ENCODE results near the gene GSK3A.

The GSK3A gene

DNA sequence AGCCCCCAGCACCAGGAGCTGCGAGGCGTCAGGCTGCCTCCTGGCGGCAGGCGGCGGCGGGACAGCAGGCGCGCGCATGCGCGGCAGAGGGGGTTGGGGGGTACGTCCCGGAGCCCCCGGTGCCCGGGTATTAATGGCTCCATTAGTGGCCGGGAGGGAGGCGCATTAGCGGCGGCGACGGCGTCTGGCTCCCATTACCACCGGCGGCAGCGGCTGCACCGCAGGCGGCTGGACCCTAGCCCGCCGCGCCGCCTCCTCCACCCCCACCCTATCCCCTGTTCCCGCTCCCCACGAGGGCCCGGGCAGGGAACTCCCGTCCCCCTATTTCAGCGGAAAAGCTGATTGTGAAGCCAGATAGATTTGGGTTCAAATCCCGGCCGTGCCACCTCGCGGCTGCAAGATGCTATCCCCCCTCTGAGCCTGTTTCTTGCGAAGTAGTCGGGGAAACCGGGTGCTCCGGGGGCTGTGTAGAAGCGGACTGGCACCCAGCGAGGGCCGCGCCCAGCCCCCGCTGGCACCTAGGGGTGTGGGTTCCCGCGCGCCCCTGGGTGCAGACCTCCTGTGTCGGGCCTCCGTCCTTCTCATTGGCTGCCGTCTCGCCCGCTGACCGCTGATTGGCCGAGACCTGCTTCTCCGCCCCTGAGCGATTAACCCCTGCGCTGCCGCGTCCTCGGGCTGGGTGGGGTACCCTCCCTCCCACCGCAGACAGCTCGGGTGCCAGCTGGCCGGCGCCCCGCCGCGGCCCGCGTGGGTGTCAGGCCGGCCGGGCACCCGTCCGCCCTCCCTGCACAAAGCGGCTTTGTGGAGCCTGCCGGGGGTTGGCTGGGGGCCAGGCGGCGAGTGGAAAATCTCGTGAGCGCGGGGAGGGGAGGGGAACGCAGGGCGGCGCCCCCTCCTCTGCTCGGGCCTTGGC lies 37.8 kb upstream of the GSK3A start:
- peak; percentile 88 for DNase-seq

DNA sequence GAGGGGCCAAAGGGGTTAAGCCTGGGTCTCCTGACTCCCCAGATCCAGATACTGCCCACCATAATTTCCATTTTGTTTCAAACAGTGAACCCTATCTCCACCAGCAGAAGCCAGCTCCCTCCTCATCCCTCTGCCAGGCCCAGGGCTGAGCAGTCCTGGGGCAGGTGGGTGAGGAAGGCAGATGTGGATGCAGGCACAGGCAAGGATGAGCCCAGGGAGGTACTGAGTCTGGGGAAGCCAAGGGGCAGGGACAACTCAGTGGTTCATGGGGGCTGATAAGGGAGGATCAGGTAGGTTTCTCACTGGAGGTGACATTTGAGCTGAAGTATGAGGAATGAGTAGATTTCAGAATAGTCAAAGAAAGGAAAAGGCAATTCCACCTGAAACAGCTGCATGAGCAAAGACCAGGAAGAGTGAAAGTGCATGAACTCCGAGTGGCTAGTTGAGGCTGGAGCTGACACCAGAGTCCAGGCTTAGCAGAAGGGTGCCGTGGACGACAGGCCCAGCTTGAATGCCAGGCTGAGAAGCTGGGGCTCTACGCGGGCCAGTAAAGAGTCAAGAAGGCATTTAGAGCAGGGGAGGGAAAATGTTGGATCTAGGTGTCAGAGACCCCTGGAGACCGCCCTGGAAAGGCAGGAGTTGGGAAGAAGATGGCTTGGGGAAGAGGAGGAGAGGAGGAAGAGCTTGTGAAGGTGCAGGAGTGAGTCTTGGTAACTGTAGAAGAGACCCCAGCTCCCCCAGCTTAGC lies 36.9 kb upstream of the GSK3A start:
- DNase-seq = no peak

DNA sequence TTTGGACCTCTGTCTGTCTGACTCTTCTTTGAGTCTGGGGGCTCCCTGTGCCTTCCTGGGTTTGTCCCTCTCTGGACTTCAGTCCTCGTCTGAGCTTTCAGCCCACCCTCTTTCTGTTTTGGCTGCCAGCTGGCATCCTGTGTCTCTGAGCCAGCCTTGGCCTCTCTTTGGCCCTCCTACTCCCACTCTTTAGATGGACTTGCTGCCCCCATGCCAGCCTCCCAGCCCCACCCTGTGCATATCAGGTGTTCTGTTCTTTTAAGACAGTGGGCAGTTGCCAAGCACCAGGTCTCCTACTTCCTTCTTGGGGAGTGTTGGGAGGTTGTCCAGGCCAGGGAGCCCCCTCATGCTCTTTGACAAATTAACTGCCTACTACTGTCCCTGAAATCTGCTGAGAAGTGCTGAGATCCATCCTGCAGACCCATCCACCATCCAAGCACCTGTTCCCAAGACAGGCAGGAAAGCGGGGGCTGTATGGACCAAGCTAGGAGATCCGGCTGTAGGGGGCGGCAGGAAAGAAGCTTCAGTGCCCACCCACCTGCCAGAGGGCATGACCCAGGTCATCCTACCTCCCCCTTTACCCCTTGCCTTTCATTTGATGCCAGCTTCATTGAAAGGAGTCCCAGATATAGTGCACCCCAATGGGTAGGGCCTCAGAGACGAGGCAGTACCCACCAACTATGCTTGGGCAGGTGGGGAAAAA lies 36.2 kb upstream of the GSK3A start:
- no peak for DNase-seq

DNA sequence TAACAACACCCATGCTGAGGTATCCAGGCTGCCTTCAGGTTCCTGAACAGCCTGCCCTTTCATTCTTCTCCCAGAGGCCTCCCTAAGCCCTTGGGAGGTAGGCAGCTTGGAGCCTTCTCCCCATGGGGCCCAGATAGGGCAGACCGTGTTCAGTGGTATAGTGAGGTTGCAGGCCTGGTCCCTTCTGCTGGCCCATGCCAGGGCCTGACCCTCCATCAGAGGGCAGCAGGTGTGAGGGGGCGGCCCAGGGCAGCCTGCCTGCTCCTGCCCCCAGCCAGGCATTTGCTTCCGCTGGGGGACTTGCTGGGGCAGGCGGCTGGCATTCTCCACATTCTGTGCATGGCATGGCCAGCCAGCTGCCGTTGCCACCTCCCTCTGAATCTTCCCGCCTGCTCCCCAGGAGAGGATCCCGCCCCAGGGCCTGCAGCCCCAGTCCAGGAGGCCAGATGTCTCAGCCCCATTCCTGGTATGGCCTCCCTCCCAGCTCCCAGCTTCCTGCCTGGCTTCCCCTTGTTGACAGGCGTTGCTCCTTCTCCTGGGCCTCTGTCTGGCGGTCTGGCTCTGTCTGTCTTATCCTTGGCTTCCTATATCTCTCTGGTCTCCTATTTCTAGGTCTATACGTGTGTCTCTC lies 35.5 kb upstream of the GSK3A start:
- no peak for DNase-seq

DNA sequence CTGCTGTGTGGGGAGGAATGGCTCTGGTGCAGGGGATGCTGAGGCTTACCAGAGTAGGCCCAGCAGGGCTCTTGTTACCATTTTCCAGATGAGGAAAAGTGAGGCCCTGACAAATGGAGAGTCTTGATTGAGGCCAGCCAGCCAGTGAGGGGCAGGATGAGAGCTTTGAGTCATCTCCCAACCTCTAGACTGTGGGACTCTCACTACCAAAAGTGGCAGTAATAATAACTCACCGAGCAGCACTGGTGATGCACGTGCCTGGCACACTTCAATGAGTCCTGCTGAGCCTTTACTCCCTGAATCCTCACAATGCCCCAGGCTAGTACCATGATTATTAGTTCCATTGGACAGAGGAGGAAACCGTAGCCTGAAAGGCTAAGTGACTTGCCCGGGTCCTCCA lies 34.4 kb upstream of the GSK3A start:
- no peak for DNase-seq

DNA sequence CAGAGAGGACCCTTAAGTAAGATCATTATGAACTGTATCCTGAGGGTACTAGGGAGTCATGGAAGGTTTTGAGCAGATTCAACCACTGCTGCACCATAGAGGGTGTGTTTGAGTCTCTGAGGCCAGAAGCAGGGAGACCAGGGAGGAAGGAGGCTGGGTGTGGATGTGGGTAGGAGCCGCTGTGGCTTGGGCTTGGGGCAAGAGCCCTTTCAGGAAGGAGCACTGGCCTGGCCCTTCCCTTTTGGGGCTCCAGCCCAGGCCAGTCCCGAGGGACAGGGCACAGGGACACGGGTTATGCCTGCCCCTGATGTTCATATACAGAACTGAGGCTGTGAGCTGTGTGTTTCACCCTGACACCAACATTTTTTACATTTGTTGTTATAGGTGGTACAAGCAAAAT lies 33.9 kb upstream of the GSK3A start:
- no peak for DNase-seq

DNA sequence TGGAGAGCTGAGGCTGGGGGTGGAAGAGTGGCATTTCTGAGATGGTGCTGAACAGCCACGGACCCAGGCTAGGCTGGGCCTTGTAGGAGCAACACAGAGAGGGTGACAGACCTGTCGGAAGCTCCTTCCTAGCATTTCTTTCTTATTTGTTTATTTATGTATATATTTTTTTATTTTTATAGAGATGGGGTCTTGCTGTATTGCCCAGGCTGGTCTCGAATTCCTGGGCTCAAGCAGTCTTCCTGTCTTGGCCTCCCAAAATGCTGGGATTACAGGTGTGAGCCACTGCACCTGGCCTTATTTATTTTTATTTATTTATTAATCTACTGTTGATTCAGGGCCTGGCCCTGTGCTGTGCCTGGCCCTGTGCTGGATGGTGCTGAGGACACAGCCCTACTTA lies 33.1 kb upstream of the GSK3A start:
- no peak for DNase-seq

DNA sequence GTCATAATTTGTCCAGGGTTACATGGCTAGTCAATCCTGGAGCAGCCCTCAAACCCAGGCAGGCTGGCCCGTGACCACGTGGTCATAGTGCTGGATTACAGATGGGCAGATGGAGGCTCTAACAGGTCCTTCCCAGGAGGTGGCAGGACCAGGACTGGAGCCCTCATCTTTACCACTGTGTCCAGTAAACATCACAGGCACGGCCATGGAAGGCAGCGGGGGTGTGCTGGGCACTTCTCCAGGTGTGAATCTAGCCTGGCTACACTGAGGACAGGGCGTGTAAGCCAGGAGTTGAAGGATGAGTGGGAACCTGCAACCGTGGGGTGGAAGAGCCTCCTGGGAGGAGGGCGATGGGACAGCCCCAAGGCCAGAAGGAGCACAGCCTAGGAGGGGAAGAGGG lies 32.7 kb upstream of the GSK3A start:
- no peak for DNase-seq

DNA sequence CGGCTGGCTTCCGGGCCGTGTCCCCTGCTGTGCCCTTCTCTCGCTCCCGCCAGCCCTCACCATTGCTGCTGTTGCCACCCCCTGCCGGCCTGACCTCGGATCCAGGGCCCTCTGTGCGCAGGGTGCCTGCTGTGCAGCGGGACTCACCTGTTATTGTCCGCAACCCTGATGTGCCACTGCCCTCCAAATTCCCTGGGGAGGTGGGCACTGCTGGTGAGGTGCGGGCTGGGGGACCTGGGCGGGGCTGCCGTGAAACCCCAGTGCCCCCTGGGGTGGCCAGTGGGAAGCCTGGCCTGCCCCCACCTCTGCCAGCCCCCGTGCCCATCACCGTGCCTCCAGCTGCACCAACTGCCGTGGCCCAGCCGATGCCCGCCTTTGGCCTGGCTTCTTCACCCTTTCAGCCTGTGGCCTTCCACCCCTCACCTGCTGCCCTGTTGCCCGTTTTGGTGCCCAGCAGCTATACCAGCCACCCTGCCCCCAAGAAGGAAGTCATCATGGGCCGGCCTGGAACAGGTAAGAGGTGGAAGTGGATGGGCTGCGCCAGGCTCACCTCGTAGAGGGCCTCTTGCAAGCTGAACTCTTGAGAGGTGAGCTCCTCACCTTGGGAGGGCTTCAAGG lies 31.8 kb upstream of the GSK3A start:
- DNase-seq = no peak

DNA sequence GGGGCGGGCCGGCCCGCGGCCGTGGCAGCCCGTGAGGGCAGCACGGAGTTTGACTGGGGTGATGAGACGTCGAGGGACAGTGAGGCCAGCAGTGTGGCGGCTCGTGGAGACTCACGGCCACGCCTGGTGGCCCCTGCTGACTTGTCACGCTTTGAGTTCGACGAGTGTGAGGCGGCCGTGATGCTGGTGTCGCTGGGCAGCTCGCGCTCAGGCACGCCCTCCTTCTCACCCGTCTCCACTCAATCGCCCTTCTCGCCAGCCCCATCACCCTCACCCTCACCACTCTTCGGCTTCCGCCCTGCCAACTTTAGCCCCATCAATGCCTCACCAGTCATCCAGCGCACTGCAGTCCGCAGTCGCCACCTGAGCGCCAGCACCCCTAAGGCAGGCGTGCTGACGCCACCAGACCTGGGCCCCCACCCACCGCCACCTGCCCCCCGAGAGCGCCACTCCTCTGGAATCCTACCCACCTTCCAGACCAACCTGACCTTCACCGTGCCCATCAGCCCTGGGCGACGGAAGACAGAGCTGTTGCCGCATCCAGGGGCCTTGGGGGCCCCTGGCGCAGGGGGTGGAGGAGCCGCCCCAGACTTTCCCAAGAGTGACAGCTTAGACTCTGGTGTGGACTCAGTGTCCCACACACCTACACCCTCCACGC lies 31.1 kb upstream of the GSK3A start:
- DNase-seq = no peak

DNA sequence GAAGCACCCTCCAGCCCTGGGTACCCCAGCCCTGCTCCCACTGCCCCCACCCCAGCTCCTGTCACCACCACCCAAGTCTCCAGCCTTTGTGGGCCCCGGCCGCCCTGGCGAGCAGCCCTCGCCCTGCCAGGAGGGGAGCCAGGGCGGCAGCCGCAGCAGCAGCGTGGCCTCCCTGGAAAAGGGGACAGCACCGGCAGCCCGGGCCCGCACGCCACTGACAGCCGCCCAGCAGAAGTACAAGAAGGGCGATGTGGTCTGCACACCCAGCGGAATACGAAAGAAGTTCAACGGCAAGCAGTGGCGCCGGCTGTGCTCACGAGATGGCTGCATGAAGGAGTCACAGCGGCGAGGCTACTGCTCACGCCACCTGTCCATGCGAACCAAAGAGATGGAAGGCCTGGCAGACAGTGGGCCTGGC lies 30.6 kb upstream of the GSK3A start:
- no peak for DNase-seq

DNA sequence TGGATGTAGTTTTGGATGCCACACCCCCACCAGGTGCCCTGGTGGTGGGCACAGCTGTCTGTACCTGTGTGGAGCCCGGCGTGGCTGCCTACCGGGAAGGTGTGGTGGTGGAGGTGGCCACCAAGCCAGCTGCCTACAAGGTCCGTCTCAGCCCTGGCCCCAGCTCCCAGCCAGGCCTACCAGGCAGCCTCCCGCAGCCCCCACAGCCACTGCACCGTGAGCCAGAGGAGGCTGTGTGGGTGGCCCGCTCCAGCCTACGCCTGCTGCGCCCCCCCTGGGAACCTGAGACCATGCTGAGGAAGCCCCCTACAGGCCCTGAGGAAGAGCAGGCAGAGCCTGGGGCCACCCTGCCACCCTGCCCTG lies 30.1 kb upstream of the GSK3A start:
- no peak for DNase-seq

DNA sequence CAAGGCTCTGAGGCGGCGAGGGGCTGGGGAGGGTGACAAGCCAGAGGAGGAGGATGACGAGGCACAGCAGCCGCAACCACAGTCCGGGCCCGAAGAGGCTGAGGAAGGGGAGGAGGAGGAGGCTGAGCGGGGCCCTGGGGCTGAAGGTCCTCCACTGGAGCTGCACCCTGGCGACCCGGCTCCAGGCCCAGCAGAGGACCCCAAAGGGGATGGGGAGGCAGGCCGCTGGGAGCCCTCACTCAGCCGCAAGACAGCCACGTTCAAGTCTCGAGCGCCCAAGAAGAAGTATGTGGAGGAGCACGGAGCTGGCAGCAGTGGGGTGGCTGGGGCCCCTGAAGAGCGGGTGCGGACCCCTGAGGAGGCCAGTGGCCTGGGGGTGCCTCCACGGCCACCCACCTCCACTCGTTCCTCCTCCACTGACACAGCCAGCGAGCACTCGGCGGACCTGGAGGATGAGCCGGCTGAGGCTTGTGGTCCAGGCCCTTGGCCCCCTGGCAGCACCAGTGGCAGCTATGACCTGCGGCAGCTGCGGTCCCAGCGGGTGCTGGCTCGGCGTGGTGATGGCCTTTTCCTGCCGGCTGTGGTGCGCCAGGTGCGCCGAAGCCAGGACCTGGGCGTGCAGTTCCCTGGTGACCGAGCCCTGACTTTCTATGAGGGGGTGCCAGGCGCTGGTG lies 29.6 kb upstream of the GSK3A start:
- no peak for DNase-seq

DNA sequence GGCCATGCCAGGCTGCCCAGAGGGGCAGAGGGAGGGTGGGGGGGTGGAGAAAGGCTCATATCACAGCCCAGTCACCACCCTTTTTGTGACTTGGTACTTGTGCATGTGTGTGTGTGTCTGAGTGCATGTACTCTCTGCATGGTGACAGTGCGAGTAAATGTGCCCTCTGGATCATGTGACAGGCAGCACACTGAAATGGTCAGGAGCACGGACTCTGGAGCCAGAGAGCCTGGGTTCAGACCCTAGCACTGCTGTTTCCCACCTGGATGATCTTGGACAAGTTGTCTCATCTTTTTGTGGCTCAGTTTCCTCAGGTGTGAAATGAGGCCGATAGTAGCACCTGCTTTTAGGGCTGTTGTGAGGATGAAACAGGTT lies 28.6 kb upstream of the GSK3A start:
- no peak for DNase-seq

DNA sequence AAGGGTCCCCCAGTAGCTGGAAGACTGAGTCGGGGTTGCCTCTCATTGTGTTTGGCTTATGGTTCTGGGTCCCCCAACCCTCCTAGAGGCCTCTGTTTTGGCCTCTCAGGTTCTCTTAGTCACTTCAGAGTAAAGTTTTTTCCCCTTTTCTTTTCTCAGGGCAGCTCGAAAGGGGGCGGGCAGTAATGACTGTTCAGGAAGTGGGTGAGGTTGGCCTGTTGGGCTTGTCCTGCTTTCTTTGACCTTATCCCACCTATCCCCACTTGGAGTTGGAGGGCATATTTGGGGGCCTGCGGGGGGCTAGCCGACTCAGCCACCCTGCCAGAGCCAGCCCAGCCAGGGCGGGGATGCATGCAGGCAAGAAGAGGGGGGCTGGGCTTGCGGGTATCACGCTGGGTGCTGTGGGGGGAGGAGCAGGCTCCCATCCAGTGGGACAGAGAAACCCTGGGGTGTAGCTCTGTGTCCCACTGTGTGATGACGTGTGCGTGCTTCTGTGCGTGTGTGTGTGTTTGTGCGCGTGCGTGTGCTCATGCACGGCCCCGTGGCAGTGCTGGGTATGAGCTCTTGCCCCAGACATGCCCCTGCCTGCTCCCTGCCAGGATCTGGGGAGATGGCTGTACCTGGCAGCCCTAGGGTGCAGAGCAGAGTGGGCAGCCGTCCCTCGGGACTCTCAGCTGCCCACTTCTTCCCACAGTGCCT lies 28.1 kb upstream of the GSK3A start:
- peak; percentile 64 for DNase-seq

DNA sequence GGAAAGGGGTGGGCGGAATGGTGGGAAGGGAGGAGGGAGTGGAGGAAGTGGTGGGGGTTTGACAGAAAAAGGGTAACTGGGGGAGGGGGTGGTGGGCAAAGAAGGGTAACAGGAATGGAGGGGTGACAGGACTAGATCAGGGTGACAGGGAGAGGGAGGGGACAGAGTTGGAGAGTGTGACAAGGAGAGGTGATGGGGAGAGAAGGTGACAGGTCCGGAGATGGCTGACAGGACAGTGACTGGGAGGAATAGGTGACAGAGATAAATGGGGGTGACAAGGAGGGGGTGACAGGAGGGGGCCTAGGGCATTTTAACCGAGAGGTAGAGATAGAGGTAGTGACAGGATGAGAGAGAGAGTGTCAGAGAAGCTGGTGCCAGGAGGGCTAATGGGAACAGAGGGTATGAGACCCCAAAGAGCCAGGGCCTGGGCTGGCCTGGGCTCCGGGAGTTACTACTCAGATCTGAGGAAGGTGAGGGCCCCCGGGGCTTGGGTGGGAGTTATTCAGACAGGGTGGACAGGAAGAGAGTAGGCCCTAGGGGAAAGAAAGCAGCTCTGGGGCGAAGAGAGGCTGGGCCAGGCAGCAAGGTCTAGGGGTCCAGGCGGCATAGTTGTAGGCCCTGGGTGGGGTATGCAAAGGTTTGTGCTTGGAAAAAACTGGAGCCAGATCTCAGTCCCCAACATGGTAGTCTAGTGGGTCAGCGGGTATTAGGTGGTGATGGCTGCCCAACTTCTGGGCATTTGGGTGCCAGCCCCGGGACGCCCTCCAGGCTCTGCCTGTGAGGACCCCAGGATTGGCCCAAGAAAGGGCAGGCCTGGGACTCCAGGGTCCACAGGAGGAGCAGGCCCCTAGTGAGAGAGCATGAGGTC lies 27.3 kb upstream of the GSK3A start:
- DNase-seq = peak; percentile 7

DNA sequence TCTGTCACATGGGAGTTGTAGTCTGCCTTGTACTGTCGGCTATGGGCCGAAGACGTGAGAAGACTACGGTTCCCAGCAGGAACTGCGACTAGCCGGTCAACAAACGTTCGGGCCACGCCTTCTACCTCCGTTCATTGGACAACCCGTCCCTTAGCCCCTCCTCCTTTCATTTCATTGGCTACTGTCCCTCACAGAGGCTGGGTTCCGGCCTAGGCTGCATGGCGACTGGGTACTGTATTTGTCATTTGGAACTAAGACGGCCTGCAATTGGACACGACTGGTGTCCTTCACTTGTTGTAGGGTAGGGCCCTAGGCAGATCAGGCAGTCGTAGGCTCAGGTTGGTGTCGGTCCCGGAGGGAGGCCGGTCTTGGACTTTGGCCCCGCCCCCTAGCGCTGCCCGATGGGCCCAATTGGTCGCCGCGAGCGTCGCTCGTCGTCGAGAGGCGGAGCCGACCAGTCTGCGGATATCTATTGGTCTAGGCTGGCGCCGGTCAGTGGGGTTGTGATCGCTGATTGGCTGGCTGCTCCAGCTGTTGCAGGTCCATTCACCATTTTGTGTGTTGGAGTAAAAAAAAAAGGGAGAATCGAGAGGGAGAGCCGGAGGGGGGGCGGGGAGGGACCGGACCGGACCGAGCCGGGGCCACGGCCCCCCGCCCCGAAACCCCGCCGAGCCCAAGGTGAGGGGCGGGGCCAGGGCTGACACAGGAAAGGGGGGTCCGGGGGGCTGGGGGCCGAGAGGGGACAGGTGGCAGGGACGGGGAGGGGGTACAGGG lies 26.5 kb upstream of the GSK3A start, which contains the start of gene CIC:
Gene CIC (plus strand): TSS at position 549 of the 774 bp plus-strand sequence. CDS start 2,532 bp downstream, outside the sequence.
- peak; percentile 99 for DNase-seq

DNA sequence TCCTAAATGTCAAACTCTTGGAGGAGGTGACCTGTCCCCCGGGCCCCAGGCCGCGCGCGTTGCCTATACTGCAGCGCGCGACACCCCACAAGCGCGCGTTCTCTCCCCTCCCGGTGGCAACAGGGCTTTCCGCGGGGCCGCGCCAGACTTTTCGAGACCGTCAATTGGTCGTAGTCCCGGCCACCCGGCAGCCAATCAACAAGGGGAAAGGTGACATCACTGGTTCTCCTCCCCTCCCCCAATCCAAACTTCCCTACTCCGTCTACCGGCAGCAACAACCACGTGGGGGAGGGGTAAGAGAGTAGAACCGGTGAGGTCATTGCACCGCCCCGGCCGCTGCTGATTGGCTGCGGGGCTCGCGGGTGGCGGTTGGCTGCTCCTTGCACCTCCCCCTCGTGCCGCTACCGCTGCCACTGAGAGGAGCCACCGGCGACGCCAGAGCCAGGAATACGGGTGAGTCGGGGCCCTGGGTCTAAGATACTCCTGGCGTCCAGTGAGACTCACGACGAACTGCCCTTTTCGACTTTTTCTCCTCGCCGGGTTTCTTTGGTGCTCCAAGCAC lies 25.8 kb upstream of the GSK3A start:
- DNase-seq = peak; percentile 96

Measured in stimulated activated CD4-positive, alpha-beta T cell treated with anti-CD3 and anti-CD28 coated beads, Interleukin-4, amount 100 ng/mL, for 1 hour (primary cell).